Mucosa of stomach (tissue), 1 donor: ENCODE data around the gene CDKAL1.

Source experiments
- H3K27me3 ChIP-seq: one replicate; pipeline ENCODE4 v1.7.0; 2013; ENCODE audit warnings: mild to moderate bottlenecking, low read length; ENCODE audit not compliant: control insufficient read depth, insufficient read depth
- H3K36me3 ChIP-seq: one replicate; pipeline ENCODE4 v1.7.0; 2013; ENCODE audit warnings: low read length; ENCODE audit not compliant: control insufficient read depth, insufficient read depth
- H3K4me1 ChIP-seq: one replicate; pipeline ENCODE4 v1.7.0; 2013; ENCODE audit warnings: mild to moderate bottlenecking, low read length; ENCODE audit not compliant: control insufficient read depth, insufficient read depth
- H3K4me3 ChIP-seq: one replicate; pipeline ENCODE4 v1.7.0; 2013; ENCODE audit warnings: low read length
- H3K9ac ChIP-seq: one replicate; pipeline ENCODE4 v1.7.0; 2013; ENCODE audit warnings: mild to moderate bottlenecking, low read length, moderate library complexity
- H3K9me3 ChIP-seq: one replicate; pipeline ENCODE4 v1.7.0; 2013; ENCODE audit warnings: mild to moderate bottlenecking, low read length, moderate library complexity; ENCODE audit not compliant: control insufficient read depth
- donor health status: Pancreatic carcinoma.

The CDKAL1 gene

DNA sequence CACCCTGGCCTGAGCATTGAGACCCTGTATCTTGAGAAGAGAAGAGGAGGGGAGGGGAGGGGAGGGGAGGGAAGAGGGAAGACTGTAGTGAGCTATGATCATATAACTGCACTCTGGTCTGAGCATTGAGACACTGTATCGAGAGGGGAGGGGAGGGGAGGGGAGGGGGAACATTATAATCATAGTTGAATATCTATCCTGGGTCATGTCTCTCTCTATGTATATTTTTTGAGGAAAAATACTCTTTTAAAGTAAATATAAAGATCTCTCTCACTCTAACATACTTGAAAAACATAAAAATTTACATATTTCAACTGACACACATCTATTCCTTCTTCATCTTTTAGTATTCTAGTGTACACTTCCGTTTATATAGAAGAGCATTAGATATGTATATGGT, 431.0 kb downstream of the CDKAL1 start:
- H3K4me1 ChIP-seq, result peaks cover 4% of the 10 kb centered on the region

DNA sequence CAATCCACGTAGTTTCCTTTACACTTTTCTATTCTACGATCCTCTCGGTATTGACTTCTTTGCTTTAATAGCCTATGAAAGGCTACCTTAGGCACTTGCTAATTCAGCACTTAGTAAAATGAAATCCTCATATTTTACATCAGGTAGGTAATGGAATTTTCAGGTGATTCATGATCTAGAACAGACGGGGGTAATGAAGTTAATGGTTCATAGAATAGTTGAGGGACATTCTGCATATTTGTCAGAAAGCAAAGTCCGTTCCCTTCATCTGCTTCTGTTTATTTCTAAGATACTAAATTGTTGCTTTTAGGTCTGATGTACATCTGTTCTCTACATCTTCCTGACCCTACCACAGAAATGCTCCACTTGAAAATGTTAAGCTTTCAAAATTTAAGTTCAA, 431.7 kb downstream of the CDKAL1 start:
- Histone ChIP-seq H3K9ac (no peak overlapping the region), H3K4me1 (peaks cover 4% of the 10 kb centered on the region)

More for the DNA sequence above, 431.0 kb downstream of the CDKAL1 start:
- Histone ChIP-seq H3K27me3 (no peaks in the 10 kb centered on the region), H3K9ac (no peak overlapping the region), H3K36me3 (no peaks in the 10 kb centered on the region), H3K4me3 (no peak overlapping the region), H3K9me3 (no peaks in the 10 kb centered on the region)

DNA sequence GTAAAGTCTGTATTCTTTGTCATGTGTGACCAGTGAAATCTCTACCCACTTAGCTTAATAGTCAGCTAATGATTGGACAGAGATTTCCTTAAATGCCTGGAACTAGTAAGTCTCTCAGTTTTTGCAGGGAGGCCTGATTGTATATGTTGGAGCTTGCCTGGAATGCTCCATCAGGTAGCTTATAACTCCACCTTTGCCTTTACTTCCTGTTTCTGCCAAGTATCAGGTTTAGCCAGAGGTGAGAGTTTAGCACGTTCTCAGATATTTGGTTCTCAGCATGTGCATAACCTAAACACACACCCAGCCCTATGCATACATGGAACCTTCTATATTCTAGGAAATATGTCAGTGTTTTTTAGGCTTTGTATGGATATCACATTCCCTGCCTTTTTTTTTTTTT, 435.3 kb downstream of the CDKAL1 start:
- Histone ChIP-seq H3K9ac (no peak overlapping the region), H3K9me3 (no peaks in the 10 kb centered on the region), H3K27me3 (no peaks in the 10 kb centered on the region), H3K4me3 (no peak overlapping the region), H3K36me3 (no peaks in the 10 kb centered on the region), H3K4me1 (peaks cover 4% of the 10 kb centered on the region)

More for the DNA sequence above, 431.7 kb downstream of the CDKAL1 start:
- Histone ChIP-seq H3K27me3 (no peaks in the 10 kb centered on the region), H3K4me3 (no peak overlapping the region), H3K36me3 (no peaks in the 10 kb centered on the region), H3K9me3 (no peaks in the 10 kb centered on the region)

DNA sequence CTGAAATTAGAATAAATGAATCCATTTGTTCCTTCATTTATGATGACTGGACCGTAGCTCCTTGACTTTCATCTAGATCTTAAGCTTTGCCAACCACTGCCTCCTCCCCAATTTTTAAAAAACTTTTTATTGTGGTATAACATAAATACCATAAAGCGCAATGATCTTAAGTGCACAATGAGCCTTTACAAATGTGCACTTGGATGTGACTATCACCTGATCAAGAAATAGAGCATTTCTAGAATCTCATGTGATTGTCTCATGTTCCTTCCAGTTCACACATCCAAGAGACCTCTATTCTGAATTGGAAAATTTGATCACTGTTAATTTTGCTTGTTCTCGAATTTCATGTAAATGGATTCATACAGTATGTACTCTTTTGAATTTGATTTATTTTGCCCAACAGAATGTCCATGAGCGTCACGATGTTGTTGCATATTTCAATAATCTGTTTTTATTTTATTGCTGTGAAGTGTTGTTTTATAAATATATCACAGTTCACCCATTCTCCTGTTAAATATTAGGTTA, 442.2 kb downstream of the CDKAL1 start:
- no peak overlapping the region for H3K4me3 ChIP-seq
- no peak overlapping the region for H3K9ac ChIP-seq
- H3K4me1 ChIP-seq, result no peaks in the 10 kb centered on the region
- no peaks in the 10 kb centered on the region for H3K27me3 ChIP-seq
- H3K9me3 ChIP-seq, result no peaks in the 10 kb centered on the region
- no peaks in the 10 kb centered on the region for H3K36me3 ChIP-seq

DNA sequence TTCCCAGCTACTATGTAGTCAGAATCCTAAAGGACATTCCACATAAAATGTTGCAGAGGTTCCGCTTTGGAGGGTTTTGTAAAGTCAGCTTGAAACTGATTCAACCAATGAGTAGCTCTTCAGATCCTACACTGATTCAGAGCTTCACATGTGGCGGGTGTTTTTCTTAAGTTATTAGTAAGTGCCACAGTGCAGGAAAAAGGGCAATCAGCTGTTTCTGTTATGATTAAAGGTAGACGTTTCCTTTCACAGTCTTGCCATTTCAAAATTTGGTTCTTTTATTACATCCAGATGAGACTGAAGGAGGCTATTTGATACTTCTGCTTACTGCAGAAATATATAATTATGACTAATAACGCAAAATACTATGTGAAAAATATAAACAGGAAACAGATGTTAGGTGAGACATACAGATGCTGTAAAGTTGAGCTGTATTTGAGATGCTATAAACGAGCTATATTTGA, 443.9 kb downstream of the CDKAL1 start:
- Histone ChIP-seq H3K9ac (no peak overlapping the region), H3K4me1 (no peaks in the 10 kb centered on the region), H3K9me3 (no peaks in the 10 kb centered on the region), H3K36me3 (no peaks in the 10 kb centered on the region), H3K27me3 (no peaks in the 10 kb centered on the region), H3K4me3 (no peak overlapping the region)

DNA sequence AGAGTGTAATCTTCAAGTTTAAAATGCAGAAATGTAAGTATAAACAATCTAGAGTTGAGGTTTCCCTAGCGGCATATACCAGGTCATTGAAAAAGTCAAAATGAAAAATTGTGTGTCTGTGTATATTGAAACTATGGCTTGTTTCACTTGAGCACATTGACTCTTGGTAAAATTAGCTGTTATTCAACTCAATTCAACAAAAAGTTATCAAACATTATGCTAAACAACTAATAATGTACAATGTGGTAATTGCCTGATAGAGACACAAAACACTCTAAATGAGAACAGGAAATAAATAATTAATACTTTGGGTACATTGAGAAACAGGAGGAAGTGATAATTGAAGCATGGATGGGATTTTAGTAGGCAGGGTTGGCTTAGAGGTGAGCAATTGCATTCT, 444.8 kb downstream of the CDKAL1 start:
- Histone ChIP-seq H3K36me3 (no peaks in the 10 kb centered on the region), H3K9me3 (no peaks in the 10 kb centered on the region), H3K27me3 (no peaks in the 10 kb centered on the region), H3K4me3 (no peak overlapping the region), H3K4me1 (no peaks in the 10 kb centered on the region), H3K9ac (no peak overlapping the region)

DNA sequence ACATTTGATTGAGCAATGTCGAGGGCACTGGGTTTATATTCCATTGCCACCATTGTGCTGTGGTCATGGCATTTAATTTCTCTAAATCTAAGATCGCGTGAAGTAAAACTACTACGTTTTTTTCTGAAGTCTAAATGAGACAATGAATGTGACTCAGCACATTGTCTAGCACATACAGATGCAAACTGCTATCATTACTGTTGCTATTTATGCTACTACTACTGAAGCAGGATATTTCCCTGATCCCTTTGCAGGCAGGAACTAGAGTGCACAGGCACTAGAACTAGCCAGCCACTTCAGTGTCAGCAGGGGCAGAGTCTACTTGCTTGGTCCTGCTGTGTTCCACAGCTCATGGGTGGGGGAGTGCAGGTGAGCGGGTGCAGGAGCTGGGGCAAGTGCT, 449.7 kb downstream of the CDKAL1 start:
- H3K4me3 ChIP-seq, result no peak overlapping the region
- no peaks in the 10 kb centered on the region for H3K4me1 ChIP-seq
- H3K27me3 ChIP-seq, result no peaks in the 10 kb centered on the region
- H3K9ac ChIP-seq, result no peak overlapping the region
- H3K36me3 ChIP-seq, result no peaks in the 10 kb centered on the region
- no peaks in the 10 kb centered on the region for H3K9me3 ChIP-seq

DNA sequence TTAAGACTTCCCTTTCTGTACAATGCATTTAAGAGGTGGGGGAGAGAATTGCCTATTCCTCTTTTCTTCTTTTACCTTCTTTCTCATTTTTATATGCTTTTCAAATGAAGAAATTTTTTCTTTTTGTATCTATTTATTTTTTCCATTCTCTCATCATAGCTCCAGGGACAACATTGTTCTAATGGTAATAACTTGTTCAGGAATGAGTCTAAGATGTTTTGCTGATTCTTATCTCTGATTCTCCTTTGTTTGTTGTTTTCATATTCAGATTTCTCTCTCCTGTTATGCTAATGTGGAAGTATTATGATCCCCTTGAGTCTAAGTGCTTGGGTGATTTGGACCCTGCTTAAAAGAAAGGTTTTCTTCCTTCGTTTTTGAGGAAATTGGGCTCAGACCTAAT, 451.6 kb downstream of the CDKAL1 start:
- Histone ChIP-seq H3K4me3 (no peak overlapping the region), H3K9me3 (no peaks in the 10 kb centered on the region), H3K36me3 (no peaks in the 10 kb centered on the region), H3K27me3 (no peaks in the 10 kb centered on the region), H3K4me1 (no peaks in the 10 kb centered on the region), H3K9ac (no peak overlapping the region)

DNA sequence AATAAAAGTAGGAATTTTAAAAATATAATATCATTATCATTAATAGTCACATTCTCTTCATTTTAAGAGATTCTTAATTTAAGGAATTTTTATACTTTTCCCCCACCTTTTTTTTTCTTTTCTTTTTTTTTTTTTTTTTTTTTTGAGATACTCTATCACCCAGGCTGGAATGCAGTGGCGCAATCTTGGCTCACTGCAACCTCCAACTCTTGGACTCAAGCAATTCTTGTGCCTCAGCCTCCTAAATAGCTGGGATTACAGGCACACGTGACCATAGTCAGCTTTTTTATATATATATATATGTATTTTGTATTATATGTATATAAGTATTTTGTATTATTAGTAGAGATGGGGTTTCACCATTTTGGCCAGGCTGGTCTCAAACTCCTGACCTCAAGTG, 457.7 kb downstream of the CDKAL1 start:
- no peaks in the 10 kb centered on the region for H3K36me3 ChIP-seq
- H3K27me3 ChIP-seq, result no peaks in the 10 kb centered on the region

DNA sequence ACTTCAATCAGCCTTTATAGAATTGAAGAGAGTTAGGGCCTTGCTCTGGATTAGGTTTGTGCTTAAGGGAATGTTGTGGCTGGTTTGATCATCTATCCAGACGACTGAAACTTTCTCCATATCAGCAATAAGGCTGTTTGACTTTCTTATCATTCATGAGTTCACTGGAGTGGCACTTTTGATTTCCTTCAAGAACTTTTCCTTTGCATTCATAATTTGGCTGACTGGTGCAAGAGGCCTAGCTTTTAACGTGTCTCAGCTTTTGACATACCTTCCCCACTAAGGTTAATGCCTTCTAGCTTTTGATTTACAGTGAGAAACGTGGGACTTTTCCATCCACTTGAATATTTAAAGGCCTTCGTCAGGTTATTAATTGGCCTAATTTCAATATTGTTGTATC, 461.8 kb downstream of the CDKAL1 start:
- Histone ChIP-seq H3K36me3 (no peaks in the 10 kb centered on the region), H3K9ac (no peak overlapping the region), H3K4me1 (peaks cover 16% of the 10 kb centered on the region), H3K4me3 (no peak overlapping the region), H3K9me3 (no peaks in the 10 kb centered on the region), H3K27me3 (no peaks in the 10 kb centered on the region)

More for the DNA sequence above, 457.7 kb downstream of the CDKAL1 start:
- H3K4me3 ChIP-seq, result no peak overlapping the region
- no peaks in the 10 kb centered on the region for H3K9me3 ChIP-seq
- peaks cover 8% of the 10 kb centered on the region for H3K4me1 ChIP-seq
- no peak overlapping the region for H3K9ac ChIP-seq

DNA sequence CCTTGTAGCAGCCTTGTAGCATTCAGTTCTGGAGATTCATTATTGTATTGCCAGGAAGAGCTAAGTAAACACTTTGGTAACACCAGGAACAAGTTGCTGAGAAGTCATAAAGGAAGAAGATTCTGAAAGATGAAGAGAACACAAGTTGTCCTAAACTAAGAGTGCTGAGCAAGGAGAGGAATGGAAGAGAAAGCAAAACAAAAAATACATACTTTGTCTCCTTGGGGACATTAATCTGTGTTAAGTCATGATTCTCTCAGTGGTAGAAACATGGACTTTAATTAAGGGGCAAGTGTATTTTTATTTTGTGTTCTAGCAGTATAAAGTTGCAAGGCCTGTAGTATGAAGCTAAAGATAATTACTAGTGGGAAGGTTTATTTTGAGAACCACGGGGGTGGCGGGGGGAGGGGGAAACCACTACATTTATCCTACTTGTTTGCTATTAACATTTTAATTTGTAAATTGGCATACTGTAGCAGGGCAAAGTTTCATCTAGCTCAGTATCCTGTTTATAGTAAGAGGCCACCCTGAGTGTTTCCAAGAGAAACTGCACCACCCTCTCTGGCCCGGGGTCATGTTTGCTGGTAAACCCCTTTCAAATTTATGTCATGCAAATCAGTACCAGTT, 463.0 kb downstream of the CDKAL1 start:
- Histone ChIP-seq H3K36me3 (no peaks in the 10 kb centered on the region), H3K4me1 (peaks cover 16% of the 10 kb centered on the region), H3K9ac (no peak overlapping the region), H3K4me3 (no peak overlapping the region), H3K9me3 (no peaks in the 10 kb centered on the region), H3K27me3 (no peaks in the 10 kb centered on the region)

DNA sequence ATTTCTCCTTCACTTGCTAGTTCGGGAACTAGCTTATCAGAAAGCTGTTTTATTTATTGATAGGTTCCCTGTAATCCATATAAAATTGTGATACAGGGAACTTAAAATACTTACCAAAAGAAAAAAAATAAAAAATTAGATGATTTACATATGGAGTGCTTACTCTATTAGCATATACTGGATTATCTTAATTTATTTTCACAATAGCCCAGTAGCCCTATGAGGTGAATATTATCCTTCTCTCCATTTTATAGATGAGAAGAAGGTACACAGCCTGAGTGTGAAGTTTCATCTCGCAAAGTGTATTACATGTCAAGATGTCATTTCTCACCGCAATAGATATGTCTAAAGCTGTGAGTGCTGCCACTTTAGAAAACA, 463.5 kb downstream of the CDKAL1 start:
- Histone ChIP-seq H3K9ac (no peak overlapping the region), H3K4me3 (no peak overlapping the region), H3K9me3 (no peaks in the 10 kb centered on the region), H3K27me3 (no peaks in the 10 kb centered on the region), H3K4me1 (peaks cover 16% of the 10 kb centered on the region), H3K36me3 (no peaks in the 10 kb centered on the region)
